Measurements from ENCODE around the gene DOCK2. TPM values are rescaled to one million over a fixed set of nuclear protein-coding genes. Genes with fewer than 3 reads are reported as not detected.

The DOCK2 gene
- total RNA-seq, 1 experiment from 2014 or later: 0.26 TPM

- POLR2A ChIA-PET (ENCODE audit: unreplicated experiment): no interaction called here
- no TSS peak for BruUV-seq (replicated peaks)
- no peak for TF ChIP-seq EZH2phosphoT487 (IDR thresholded peaks at IDR 0.05; ENCODE audit: borderline replicate concordance, low read length)
- no peak for TF ChIP-seq EZH2 (IDR thresholded peaks at IDR 0.05; ENCODE audit: low read length, unreplicated experiment)
- TF ChIP-seq, protein P1, sequence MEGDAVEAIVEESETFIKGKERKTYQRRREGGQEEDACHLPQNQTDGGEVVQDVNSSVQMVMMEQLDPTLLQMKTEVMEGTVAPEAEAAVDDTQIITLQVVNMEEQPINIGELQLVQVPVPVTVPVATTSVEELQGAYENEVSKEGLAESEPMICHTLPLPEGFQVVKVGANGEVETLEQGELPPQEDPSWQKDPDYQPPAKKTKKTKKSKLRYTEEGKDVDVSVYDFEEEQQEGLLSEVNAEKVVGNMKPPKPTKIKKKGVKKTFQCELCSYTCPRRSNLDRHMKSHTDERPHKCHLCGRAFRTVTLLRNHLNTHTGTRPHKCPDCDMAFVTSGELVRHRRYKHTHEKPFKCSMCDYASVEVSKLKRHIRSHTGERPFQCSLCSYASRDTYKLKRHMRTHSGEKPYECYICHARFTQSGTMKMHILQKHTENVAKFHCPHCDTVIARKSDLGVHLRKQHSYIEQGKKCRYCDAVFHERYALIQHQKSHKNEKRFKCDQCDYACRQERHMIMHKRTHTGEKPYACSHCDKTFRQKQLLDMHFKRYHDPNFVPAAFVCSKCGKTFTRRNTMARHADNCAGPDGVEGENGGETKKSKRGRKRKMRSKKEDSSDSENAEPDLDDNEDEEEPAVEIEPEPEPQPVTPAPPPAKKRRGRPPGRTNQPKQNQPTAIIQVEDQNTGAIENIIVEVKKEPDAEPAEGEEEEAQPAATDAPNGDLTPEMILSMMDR (conservative IDR thresholded peaks at IDR 0.05; ENCODE audit: low read depth, low read length): no peak
These were observed 214.3 kb downstream of the DOCK2 start for GRCh38 chr5:169851321-169851850.

GRCh38 chr5:169856571-169856970, 219.5 kb downstream of the DOCK2 start:
- H3K27me3 ChIP-seq (ENCODE audit: low read length): no peaks in the 10 kb centered on the region
- H3K9me2 ChIP-seq (replicated peaks; ENCODE audit: low read length): no peaks in the 10 kb centered on the region
- no peak overlapping the region for H2AFZ ChIP-seq (ENCODE audit: low read length)
- peaks cover 12% of the 10 kb centered on the region; the same call in 1 of the 2 replicates for H3K4me1 ChIP-seq (ENCODE audit: insufficient read depth, low read length)
- H3K9ac ChIP-seq (ENCODE audit: low read length): no peak overlapping the region
- no TSS peak for BruUV-seq (replicated peaks)
- ATAC-seq (peak; percentile 99), DNase-seq (peak; percentile 81)
- no peak overlapping the region for H3K4me2 ChIP-seq (ENCODE audit: low read length)
- H3K79me2 ChIP-seq (ENCODE audit: low read length): no peaks in the 10 kb centered on the region
- TF ChIP-seq, protein P1 (conservative IDR thresholded peaks at IDR 0.05; ENCODE audit: low read depth, low read length): no peak
- TF ChIP-seq EZH2 (IDR thresholded peaks at IDR 0.05; ENCODE audit: low read length, unreplicated experiment) (no peak), EZH2phosphoT487 (IDR thresholded peaks at IDR 0.05; ENCODE audit: borderline replicate concordance, low read length) (no peak)
- H3F3A ChIP-seq (ENCODE audit: low read length, unreplicated experiment): no peaks in the 10 kb centered on the region
- H4K20me1 ChIP-seq (ENCODE audit: low read length): no peaks in the 10 kb centered on the region
- POLR2A ChIA-PET (ENCODE audit: unreplicated experiment): no interaction called here
- no peak overlapping the region for H3K4me3 ChIP-seq (ENCODE audit: low read length)
- CTCF ChIA-PET: no interaction called here
- no peaks in the 10 kb centered on the region for H3K36me3 ChIP-seq (ENCODE audit: low read depth, low read length)
- intact Hi-C loops (cut with micrococcal nuclease): loop anchor here (5.0 kb wide), 1 partner anchor 126 kb away; the partner anchor contains the start of gene INSYN2B
- H3K9me3 ChIP-seq (ENCODE audit: low read length): no peaks in the 10 kb centered on the region
- no peak overlapping the region for H3K27ac ChIP-seq (ENCODE audit: low read length)

More at GRCh38 chr5:169851321-169851850, 214.3 kb downstream of the DOCK2 start:
- Histone ChIP-seq H3K9ac (ENCODE audit: low read length) (no peak overlapping the region), H3K79me2 (ENCODE audit: low read length) (no peaks in the 10 kb centered on the region), H3K4me2 (ENCODE audit: low read length) (no peak overlapping the region), H3K9me2 (replicated peaks; ENCODE audit: low read length) (no peaks in the 10 kb centered on the region), H3K4me1 (ENCODE audit: insufficient read depth, low read length) (peaks cover 3% of the 10 kb centered on the region; the same call in 1 of the 2 replicates), H3F3A (ENCODE audit: low read length, unreplicated experiment) (no peaks in the 10 kb centered on the region), H3K27ac (ENCODE audit: low read length) (no peak overlapping the region), H3K4me3 (ENCODE audit: low read length) (no peak overlapping the region), H4K20me1 (ENCODE audit: low read length) (no peaks in the 10 kb centered on the region), H3K27me3 (ENCODE audit: low read length) (no peaks in the 10 kb centered on the region), H2AFZ (ENCODE audit: low read length) (no peak overlapping the region), H3K36me3 (ENCODE audit: low read depth, low read length) (no peaks in the 10 kb centered on the region; the same call in 1 of the 2 replicates), H3K9me3 (ENCODE audit: low read length) (peaks cover 9% of the 10 kb centered on the region; the same call in 1 of the 2 replicates)
- CTCF ChIA-PET: no interaction called here
- intact Hi-C loops (cut with micrococcal nuclease): no loop called here
- DNase-seq (no peak), ATAC-seq (no peak)

DNA sequence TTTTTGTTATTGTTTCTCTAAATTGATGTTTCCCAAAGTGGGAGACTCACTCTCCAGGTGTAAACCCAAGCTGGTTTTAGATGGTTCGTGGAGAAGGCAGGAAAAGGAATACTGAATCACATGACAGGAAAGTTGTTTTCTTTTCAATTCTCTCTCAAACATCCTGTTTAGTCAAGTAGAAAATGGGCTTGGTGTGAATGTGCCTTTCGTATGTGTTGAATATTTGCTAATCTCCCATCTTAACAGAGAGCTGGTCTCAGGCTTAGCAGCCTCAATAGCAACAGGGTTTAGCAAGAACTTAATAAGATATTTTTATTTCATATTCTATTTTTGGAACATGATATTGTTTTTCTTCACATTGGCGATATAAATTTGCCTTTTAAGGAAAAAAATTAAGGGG, 223.5 kb downstream of the DOCK2 start:
- TF ChIP-seq EZH2phosphoT487 (IDR thresholded peaks at IDR 0.05; ENCODE audit: borderline replicate concordance, low read length) (no peak), EZH2 (IDR thresholded peaks at IDR 0.05; ENCODE audit: low read length, unreplicated experiment) (no peak)
- TF ChIP-seq, protein P1 (conservative IDR thresholded peaks at IDR 0.05; ENCODE audit: low read depth, low read length): no peak
- no peak overlapping the region for H3K27ac ChIP-seq (ENCODE audit: low read length)
- peaks cover 20% of the 10 kb centered on the region; the same call in 1 of the 2 replicates for H3K4me1 ChIP-seq (ENCODE audit: insufficient read depth, low read length)
- H3K27me3 ChIP-seq (ENCODE audit: low read length): no peaks in the 10 kb centered on the region
- H4K20me1 ChIP-seq (ENCODE audit: low read length): no peaks in the 10 kb centered on the region
- no peaks in the 10 kb centered on the region for H3K79me2 ChIP-seq (ENCODE audit: low read length)
- H3K4me3 ChIP-seq (ENCODE audit: low read length): no peak overlapping the region
- DNase-seq (no peak), ATAC-seq (no peak)
- ChIA-PET CTCF (interaction anchor here (0.5 kb wide), 1 partner anchor 595 kb away, joined by 5 read pairs; no protein-coding TSS in a partner anchor), POLR2A (ENCODE audit: unreplicated experiment) (no interaction called here)
- no peaks in the 10 kb centered on the region for H3K9me2 ChIP-seq (replicated peaks; ENCODE audit: low read length)
- H3K9ac ChIP-seq (ENCODE audit: low read length): no peak overlapping the region
- H3K4me2 ChIP-seq (ENCODE audit: low read length): no peak overlapping the region
- H3K36me3 ChIP-seq (ENCODE audit: low read depth, low read length): no peaks in the 10 kb centered on the region
- no peaks in the 10 kb centered on the region for H3K9me3 ChIP-seq (ENCODE audit: low read length)
- BruUV-seq (replicated peaks): no TSS peak
- intact Hi-C loops (cut with micrococcal nuclease): no loop called here
- H3F3A ChIP-seq (ENCODE audit: low read length, unreplicated experiment): no peaks in the 10 kb centered on the region
- H2AFZ ChIP-seq (ENCODE audit: low read length): no peak overlapping the region

All from PC-3 (cell line).